GM12865 (cell line): ENCODE results near the gene CRYBG2.

ENCODE experiments used
- DNase-seq: peaks from one replicate; pipeline ENCODE4 v3.0.0; 2010; ENCODE audit warnings: low read depth
- H3K4me3 ChIP-seq: 2 replicates; pipeline ENCODE4 v1.5.1; 2011; ENCODE audit warnings: mild to moderate bottlenecking, low read depth, low read length, control low read depth
- TF ChIP-seq, protein P1 (sequence below): IDR thresholded peaks from 2 replicates; pipeline ENCODE4 v1.5.1; 2011; ENCODE audit warnings: low read length, control low read depth, low read depth, inconsistent platforms; ENCODE audit not compliant: insufficient read depth; ENCODE audit errors: missing control alignments

Gene CRYBG2

DNA sequence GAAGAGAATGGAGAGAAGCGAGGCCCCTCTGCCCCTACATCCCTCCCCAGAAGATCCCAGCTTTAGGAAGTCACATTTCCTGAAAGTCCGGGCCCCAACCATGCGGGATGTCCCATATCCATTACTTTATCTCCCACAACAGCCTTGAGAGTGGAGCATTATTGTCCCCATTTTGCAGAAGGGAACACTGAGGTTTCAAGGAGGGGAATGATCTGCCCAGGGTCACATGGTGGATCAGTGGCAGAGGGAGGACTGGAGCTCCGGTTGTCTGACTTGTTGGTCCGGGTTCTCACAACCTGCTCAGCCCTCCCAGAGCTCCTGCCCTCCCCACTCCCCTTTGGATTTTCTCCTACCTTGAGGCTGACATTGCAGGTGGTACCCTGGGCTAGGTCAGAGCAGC lies 2.2 kb upstream of the CRYBG2 start:
- no peak overlapping the region for H3K4me3 ChIP-seq
- TF ChIP-seq, protein P1, sequence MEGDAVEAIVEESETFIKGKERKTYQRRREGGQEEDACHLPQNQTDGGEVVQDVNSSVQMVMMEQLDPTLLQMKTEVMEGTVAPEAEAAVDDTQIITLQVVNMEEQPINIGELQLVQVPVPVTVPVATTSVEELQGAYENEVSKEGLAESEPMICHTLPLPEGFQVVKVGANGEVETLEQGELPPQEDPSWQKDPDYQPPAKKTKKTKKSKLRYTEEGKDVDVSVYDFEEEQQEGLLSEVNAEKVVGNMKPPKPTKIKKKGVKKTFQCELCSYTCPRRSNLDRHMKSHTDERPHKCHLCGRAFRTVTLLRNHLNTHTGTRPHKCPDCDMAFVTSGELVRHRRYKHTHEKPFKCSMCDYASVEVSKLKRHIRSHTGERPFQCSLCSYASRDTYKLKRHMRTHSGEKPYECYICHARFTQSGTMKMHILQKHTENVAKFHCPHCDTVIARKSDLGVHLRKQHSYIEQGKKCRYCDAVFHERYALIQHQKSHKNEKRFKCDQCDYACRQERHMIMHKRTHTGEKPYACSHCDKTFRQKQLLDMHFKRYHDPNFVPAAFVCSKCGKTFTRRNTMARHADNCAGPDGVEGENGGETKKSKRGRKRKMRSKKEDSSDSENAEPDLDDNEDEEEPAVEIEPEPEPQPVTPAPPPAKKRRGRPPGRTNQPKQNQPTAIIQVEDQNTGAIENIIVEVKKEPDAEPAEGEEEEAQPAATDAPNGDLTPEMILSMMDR, result no peak
- DNase-seq, result no peak

DNA sequence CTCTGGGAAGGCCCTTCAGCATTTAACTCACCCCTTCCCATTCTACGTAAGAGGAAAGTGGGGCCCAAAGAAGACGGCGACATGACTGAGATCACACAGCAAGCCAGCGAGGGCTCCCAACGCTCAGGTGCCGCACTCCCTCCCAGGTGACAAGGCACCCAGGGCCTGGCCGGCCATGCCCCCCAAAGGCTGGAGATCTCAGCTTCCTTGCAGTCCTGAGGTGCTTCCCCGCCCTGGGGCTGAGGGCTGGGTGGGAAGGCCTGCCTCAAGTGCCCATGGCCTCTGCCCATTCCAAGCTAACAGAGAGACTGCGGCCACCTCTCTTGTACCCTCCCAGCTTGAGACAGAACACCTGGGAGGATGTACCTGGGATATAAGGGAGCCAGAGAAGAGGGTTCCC lies 1.0 kb upstream of the CRYBG2 start:
- H3K4me3 ChIP-seq, result no peak overlapping the region
- DNase-seq, result no peak
- TF ChIP-seq, protein P1, result no peak

DNA sequence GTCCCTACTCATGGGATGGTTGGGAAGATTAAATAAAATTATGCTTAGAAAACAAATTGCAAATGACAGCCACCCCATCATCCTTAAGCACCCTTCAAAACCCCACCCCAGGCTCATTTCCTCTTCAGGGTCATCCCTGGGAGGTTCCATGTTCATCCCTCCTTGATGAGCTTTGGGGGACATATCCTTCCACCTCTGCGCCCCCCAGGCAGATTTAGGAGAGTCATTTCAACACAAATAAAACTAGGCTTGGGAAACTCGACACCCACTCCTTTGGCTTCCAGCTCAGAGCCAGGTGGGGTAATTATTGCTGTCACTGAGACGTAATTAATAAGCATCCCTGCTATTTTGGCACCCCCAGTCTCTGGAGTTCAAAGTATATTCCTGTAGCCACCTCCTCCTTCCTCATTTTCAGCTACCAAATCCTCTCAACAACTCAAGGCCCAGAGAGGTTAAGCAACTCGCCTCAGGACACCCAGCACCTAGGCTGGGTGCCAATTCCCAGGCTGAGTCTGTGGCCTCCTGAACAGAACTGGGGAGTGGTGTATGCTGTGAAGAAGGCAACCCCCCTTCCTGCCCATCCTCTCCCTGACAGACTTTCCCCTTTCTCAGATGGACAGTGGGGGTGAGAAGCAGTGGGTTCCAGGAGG lies 595 bp downstream of the CRYBG2 start:
- TF ChIP-seq, protein P1, result no peak
- no peak overlapping the region for H3K4me3 ChIP-seq
- DNase-seq, result no peak

DNA sequence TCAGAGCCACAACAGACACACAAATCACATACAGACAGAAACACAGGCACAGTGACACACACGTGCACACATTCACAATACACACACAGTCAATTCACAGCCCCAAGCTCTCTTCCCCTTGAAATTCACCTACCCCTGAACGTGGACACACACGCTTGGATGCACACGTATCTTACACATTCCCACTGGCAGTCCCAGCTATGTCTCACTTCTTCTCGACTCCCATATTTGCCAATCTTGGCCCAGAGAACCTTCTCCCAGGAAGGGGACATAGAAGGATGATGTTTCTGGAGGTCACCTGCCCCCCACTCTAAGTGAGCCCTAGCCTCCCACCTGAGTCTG lies 1.6 kb downstream of the CRYBG2 start:
- DNase-seq, result no peak

DNA sequence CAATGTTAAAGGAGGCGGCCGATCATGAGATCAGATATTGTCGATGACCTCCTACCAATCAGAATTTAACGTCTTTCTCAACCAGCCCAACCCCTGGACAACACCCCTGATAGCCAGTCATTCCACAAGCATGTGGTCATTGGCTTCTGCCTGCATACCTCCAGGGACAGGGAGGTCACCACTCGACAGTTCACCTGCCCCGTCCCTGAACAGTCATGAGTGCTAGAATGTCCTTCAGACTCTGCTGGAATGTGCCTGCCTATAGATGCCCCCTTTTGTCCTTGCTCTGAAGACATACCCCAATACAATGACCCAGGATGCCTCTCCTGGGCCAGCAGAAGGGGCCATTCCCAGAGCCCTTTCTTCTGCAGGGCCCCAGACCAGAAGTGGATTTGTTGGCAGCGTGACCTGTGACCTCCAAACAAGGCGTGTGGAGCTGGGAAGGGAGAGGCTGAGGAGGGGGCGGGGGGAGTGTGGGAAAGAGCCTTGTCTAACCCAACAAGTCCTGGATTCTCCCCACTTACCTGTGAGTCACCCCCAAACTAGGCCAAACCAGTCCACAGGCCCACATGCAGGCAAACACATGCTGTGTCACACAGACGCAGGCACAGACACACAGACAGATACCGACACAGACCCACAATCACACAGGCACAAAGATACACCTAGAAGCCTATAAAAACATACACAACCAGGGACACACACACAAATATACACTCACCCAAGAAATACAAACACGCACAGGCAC lies 2.2 kb downstream of the CRYBG2 start:
- DNase-seq, result no peak
- H3K4me3 ChIP-seq, result no peak overlapping the region
- TF ChIP-seq, protein P1, result no peak

More for the DNA sequence above, 1.6 kb downstream of the CRYBG2 start:
- TF ChIP-seq, protein P1, result no peak
- H3K4me3 ChIP-seq, result no peak overlapping the region

DNA sequence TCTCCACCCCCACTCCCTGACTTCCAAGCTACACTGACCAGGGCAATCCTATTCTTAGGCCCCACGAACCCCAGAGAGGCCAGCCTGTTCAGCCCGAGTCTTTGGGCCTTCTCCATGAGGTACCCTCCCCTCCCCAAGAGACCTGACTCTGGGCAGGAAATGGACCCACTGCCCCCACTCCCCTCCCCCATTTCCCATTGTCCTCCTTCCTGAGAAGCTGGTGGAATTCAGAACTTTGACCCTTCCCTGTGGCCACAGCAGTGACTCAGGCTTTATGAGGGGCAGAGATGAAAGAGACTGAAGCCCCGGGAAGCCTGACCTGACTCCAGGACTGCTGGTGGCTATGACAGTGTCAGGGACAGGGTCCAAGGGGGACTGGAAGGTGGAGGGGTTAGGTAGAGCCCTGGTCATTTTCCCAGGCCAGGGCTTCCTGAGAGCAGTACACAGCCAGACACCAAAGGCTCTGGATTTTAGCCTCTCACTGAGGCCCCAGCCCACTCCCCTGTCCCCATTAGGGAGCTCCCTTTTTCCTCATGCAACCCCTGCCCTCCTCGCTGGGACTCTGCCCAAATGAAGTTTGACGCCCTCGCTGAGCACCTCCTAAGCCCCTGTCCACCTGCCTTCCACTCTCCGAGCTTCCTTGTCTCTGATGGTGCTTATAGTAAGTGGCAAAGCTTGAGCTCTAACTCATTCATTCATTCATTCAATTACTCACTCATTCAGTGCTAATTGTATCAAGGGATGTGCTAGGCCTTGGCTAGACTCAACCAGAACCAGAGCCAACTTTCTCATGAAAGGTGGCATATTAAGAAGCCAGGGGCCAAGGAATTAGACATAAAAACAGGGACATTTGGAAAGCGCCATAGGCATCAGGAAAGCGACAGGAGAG lies 3.0 kb downstream of the CRYBG2 start:
- no peak overlapping the region for H3K4me3 ChIP-seq
- no peak for DNase-seq
- TF ChIP-seq, protein P1, result no peak
